ENCODE results near the gene XYLB.
"Not testable (repeated sequence)": the region's sequence is repeated elsewhere in the genome, so short reads cannot be mapped to it uniquely, and the experiment has no call there.

The XYLB gene

GRCh38 chr3:38438436-38439069, 92.0 kb downstream of the XYLB start:
- H3K4me3 ChIP-seq = not testable (repeated sequence)

DNA sequence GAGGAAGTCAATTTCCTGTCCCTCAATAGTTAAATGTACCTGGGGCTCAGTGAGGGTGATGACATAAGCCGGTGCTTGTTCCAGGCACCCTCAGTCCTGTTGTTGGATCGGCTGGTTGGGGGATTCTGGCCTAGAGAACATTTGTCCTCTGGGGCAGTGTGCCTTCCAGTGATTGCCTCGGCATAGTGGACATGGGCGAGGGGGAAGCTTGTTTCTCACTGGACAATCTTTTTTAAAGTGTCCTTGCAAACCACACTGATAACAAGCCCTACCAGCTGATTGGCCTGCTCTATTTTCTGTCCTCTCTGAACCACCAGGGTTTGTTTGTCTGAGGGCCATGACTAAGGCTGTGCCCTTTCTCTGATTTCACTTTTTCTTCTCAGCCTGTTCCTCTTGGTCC, 96.6 kb downstream of the XYLB start:
- H3K4me3 ChIP-seq, H3K27ac ChIP-seq: not testable (repeated sequence)

More at GRCh38 chr3:38438436-38439069, 92.0 kb downstream of the XYLB start:
- not testable (repeated sequence) for H3K27ac ChIP-seq

GRCh38 chr3:38446085-38446686, 99.6 kb downstream of the XYLB start:
- Histone ChIP-seq H3K27ac (no peak overlapping the region), H3K4me3 (no peak overlapping the region)

- Histone ChIP-seq H3K27ac (no peak overlapping the region), H3K4me3 (no peak overlapping the region)
These were observed 100.2 kb downstream of the XYLB start for GRCh38 chr3:38446812-38447211.

GRCh38 chr3:38450853-38451252, 104.3 kb downstream of the XYLB start:
- H3K27ac ChIP-seq = no peak overlapping the region
- H3K4me3 ChIP-seq = no peak overlapping the region

DNA sequence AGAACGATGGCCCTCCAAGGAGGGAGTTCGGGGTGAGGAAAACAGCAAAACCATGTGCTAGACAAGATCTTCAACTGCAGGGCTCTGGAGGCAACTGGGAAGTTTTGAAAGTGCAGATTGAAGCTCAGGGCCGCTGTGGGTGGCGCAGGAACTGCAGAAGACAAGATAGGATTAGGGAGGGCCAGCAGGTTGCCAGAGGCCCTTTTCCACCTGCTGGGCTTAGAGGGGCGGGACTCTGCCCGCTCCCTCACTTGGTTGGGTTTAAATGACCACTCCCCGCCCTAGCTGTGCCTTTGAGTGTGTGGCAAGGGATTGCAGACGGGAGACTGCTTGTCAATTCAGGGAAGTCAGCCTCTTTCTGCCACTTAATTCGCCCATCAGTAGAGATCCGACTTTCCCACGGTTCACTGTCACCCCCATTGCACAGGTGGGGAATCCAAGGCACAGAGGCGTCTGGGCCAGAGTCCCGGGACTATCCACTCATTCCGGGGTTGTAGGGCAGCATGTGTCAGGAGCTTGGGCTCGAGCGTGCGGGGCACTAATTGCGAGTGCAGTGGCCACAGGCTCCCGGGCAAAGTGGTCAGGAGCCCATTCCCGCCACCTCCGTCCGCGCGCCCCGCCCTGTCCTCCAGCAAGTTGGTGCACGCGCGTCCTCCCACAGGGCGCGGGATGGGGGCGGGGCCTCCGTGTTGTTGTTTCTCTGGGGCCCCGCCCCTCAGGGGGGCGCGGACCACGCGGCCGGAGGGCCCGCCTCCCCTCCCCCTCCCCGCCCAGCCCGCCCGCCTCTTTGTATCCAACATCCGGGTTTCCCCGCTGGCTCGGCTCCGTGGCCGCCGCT, 106.7 kb downstream of the XYLB start, which contains the start of gene ACVR2B:
TSS of gene ACVR2B (plus strand) at position 816 of the 838 bp plus-strand sequence. CDS start 433 bp downstream, outside the sequence.
- Histone ChIP-seq H3K4me3 (peak within 1 kb of the TSS; percentile 51 to 73 (median 67)), H3K27ac (peak within 1 kb of the TSS; percentile 40 to 89 (median 78))

GRCh38 chr3:38453913-38454177, 107.3 kb downstream of the XYLB start:
- peak overlapping the region in 20 of 21 experiments; percentile 20 to 89 (median 80) for H3K27ac ChIP-seq

DNA sequence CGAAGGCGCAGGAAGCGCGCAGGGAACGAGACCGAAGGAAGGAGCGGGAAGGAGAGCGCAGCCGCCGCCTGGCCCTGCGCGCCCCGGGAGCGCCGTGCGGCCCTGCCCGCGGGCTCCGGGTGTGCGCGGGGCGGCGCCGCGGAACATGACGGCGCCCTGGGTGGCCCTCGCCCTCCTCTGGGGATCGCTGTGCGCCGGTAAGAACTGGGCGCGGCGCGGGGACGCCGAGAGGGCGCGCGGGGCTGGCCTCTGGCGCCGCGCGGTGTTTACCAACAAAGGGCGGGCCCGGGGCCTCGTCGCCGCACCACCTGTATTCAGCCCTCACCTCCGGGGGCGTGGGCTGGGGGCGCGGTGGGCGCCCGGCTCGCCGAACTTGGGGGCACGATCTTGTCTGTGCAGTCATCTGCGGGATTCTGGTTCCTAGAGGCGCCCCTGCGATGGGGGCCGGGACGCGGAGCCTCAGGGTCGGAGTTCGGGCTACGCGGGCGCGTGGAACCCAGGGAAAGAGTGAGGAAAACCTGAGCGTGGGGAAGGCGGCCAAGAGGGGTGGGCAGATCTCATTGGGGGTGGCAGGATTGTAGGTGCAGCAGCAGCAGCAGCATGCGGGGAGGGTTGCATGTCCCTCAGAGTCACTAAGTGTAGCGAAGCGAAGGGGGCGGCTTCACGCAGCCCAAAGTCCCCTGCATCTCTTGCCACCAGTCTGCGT, 107.7 kb downstream of the XYLB start:
- peak overlapping the region; percentile 51 to 73 (median 67) for H3K4me3 ChIP-seq

More at GRCh38 chr3:38453913-38454177, 107.3 kb downstream of the XYLB start:
- H3K4me3 ChIP-seq = peak overlapping the region; percentile 51 to 73 (median 67)

GRCh38 chr3:38454884-38455638, 108.5 kb downstream of the XYLB start:
- peak overlapping the region in 16 of 21 experiments; percentile 37 to 88 (median 81) for H3K27ac ChIP-seq

More for the DNA sequence above, 107.7 kb downstream of the XYLB start:
- peak overlapping the region; percentile 20 to 89 (median 78) for H3K27ac ChIP-seq

GRCh38 chr3:38455639-38456430, 109.2 kb downstream of the XYLB start:
- peak overlapping the region in 12 of 21 experiments; percentile 50 to 88 (median 81) for H3K27ac ChIP-seq

More at GRCh38 chr3:38454884-38455638, 108.5 kb downstream of the XYLB start:
- peak overlapping the region; percentile 51 to 73 (median 67) for H3K4me3 ChIP-seq

DNA sequence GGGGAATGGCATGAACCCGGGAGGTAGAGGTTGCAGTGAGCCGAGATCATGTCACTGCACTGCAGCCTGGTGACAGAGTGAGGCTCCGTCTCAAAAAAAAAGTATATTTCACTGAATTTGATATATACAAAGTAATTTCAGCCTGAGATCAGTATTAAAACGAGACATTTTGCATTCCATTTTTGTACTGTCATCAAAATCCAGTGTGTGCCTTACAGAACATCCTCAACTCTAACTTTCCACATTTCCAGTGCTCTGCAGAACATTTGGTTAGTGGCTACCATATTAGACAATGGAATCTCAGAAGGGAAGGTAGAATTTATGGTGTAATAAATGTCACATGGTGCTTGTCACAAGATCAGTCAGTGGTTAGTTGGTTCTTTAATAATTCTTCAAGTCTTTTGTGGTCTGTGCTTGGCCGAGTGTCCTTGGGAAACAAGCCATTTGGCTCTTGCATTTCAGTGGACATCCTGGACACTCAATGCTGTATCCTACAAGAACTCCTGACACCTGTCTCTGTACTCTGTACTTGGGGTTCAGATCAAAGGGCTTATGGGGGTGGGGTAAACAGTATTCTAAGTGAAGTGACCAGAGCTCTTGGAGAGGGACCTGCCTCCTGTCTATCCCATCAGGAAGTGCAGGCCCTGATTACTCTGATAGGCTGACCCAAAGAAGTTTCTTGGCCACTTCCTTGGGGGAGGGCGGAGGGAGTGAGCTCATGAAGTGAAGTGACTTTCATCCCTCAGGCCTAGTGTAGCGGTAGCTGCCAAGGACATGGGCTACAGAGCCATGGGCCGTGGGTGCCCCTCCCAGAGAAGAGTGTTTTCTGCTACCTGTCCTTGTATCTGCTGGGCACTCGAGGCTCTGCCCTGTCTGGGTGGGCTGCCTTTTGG, 110.8 kb downstream of the XYLB start:
- Histone ChIP-seq H3K4me3 (no peak overlapping the region), H3K27ac (no peak overlapping the region)

More at GRCh38 chr3:38455639-38456430, 109.2 kb downstream of the XYLB start:
- peak overlapping the region; percentile 51 to 73 (median 67) for H3K4me3 ChIP-seq

GRCh38 chr3:38458796-38459498, 112.4 kb downstream of the XYLB start:
- Histone ChIP-seq H3K4me3 (no peak overlapping the region), H3K27ac (peak overlapping the region in 6 of 21 experiments; percentile 4 to 57 (median 29))

DNA sequence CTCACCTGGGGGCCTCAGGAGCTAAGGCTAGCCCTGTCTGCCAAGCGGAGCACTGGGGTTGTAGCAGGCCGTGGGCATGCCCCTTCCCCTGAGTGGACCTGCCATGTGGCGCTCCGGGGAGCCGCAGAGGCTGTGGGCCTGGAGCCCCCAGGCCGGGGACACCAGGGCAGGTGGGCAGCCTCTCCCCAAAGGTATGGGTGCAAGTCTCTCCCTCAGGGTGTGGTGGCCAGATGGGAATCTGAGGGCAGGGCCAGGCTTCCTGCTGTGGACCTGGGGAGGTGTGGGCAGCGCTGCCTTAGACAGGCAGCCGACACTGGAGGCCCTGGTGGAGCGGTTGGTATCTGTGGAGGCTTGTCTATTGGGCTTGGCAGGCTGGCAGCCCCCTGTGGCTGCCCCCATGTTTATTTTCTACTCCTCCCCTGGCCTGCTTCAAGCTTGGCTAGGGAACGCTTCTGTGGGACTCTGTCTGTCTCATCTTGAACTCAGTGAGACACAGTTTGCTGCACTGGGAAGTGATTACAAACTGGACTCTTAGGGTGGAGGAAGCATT, 113.0 kb downstream of the XYLB start:
- Histone ChIP-seq H3K4me3 (no peak overlapping the region), H3K27ac (peak overlapping the region in 6 of 21 experiments; percentile 4 to 57 (median 29))

DNA sequence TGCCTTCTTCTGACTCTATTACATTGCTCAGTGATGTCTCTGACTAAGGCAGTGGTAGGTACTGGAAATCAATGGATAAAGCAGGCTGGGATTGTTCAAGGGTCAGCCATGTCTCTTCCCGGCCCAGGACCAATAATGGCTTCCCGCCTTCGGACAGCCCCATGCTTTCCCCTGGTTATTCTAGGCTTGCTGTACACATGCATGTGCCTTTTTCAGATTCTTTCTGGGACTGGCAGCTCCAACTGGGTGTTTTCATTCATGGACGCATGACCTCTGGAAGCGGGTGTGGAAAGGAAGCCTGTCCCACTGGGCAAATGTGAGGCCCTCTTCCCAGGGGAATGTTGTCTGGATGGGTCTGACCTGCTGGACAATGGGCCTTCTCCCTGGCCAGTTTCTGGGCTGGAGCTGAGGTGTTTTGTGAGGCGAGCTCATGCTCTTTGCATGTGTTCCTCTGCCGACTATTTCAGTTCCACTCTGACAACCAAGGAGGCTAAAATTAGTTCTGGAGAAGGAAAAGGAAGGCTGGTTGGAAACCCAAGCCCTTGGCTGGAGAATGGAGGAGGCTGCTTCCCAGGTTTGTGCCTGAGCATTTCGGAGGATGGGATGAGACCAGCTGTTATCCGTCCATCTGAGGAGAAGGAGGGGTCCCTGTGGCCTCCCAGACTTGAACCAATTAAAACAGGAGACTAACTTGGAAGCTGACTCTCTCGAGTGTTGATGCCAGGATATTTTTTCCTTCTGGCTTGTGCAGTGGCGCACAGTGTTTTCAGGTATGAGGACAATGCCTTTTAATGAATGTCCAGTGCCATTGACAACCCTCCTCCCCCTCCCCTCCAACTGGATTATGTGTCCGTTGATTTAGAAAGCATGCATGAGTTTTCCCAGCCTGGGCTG, 114.0 kb downstream of the XYLB start:
- no peak overlapping the region for H3K27ac ChIP-seq
- no peak overlapping the region for H3K4me3 ChIP-seq

All from skin epidermis (tissue), 12 donors.